CD4-positive, alpha-beta T cell treated with Interleukin-21 for 1 hour (primary cell): ENCODE measurements around the gene KIF5C.

Experiments used
- DNase-seq: peaks from one replicate; pipeline ENCODE4 v3.0.0-alpha.2; 2020

The KIF5C gene

DNA sequence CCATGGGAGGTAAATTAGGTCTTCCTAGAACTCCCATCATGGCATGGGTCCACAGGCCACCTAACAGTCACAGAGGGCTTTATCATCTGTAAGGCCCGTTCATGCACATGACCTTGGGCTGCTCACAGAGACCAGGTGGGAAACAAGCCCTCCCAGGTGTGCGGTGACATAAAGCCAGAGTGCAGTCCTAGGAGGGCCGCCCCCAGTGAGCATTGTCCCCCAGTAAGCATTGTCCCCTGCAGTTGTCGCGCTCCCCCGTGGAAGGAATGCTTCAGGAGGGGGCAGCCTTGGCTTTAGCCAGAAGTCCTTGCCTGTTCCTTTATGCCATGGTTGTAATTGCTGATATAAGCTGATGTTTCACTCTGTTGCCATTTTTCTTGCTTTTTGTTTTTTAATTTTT, 121.8 kb downstream of the KIF5C start:
- DNase-seq: no peak

DNA sequence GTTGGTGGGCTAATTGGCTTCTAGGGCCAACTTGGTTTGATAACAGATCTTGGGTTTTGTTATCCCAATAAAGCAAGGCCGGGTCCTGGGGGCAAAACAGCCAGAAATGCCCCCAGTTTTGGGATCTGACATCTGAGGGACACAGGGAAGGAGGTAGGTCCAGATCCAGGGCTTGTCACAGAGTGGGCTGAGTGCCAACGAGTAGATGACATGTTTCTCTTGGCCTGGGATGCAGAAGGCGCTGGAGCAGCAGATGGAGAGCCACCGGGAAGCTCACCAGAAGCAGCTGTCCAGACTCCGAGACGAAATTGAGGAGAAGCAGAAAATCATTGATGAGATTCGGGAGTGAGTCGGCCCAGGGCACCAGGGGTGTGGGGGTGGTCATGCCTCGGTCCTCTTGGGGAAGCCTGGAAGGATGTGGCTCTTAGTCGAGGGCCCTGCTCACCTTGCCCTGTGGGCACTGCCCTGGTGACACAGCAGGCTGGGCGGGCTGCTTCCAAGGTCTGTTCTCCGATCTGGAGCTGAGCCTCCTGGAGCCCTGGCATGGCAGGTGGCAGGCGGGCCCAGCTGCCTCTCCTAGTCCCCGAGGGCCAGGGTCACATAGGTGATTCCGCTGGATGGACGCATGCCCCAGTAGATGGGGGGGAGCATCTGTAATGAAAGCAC, 123.3 kb downstream of the KIF5C start:
- DNase-seq: no peak

GRCh38 chr2:148998831-148999200, 123.8 kb downstream of the KIF5C start:
- no peak for DNase-seq

DNA sequence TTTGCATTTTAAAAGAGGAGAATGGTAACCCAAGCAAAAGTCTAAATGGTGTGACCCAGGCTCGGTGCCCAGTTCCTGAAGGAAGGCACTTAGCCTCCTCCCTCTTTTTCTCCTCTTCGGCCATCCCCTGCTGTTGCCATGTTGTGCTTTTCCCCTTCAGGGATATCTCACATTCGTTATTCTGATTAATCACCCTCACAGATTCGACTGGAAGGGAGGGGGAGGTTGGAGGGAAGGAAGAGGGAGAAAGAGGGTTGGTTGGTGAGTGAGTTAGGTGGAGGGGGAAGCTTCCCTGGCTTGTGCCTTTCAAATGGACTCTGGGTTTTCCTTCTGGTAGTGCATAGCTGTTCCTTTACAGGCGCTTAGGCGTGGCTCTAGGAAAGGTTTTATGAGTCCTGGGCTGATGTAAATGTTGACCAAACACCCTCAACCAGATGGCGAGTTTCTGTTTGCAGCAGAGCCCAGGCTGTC, 124.5 kb downstream of the KIF5C start:
- DNase-seq: no peak

DNA sequence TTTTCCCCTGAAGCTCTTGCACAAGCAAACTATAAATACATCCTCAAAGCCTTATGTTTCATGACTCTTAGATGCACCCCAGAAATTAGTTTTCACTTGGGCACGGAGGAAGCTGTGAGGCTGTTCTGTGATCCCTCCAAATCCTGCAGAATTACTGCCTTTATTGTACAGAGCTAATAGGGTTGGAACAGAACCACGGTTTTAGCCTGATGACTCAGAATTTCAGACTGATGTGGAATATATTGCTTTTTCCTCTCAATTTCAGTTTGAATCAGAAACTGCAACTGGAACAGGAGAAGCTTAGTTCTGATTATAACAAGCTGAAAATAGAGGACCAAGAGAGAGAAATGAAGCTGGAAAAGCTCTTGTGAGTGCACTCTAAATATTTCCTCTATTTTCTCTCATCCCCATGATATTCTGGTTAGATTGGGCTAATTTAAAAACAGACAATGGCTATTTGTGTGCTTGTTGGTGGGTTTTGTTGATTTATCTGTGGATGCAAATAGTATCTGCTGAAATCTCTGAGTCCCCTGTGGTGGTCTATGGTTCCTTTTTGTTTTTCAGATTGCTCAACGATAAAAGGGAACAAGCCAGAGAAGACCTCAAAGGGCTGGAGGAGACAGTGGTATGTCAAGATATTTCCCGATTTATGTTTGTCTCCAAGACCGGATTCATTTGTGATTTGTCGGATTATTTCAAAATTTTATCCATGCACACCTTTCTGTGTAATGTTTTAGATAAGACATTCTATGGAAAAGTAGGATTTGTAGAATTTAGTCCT, 125.3 kb downstream of the KIF5C start:
- DNase-seq: no peak

DNA sequence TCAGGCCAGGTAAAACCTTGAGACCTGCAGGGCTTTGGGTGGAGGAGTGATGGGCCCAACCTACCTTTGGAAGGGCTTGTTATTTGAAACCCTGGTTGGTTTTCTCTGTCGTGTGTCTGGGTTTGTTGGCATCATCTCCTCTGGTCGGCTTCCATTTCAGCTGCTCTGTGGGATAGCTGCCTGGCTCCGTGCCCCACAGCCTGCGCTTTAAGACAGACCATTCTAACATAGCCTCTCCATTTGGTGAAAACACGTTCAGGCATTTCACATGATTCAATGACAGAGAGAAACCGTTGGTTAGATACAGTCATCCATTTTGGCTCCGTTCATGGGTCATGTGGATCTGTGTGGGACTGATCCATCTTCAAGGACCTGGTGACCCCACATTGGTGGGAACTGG, 126.5 kb downstream of the KIF5C start:
- no peak for DNase-seq

DNA sequence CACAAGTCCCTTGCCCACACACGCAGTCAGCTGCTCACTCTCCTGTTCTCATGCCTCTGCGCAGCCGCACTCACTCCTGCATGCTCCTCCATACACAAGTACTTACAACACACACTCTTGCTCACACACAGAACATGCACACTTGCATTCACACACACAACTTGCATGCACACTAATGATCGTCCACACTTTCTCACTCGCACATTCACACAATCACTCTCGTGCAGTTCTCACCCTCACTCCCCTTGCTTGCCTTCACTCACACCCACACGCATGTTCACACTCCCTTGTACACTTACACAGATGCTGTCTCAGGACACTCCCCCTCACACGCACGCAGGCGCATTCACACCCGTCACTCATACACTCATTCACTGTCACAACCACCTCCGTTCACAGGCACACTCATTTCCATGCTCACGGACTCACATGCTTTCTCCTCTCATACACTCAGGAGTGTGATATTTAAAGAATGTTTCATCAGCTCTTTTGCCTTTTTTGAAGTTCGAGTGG, 127.4 kb downstream of the KIF5C start:
- no peak for DNase-seq

- no peak for DNase-seq
Measured at GRCh38 chr2:149002891-149003740, 128.1 kb downstream of the KIF5C start.

GRCh38 chr2:149004836-149005235, 129.8 kb downstream of the KIF5C start:
- DNase-seq: no peak

GRCh38 chr2:149005471-149006077, 130.5 kb downstream of the KIF5C start:
- no peak for DNase-seq

- no peak for DNase-seq
Measured at GRCh38 chr2:149006883-149007543, 132.0 kb downstream of the KIF5C start.

GRCh38 chr2:149008381-149008780, 133.4 kb downstream of the KIF5C start:
- DNase-seq: no peak

GRCh38 chr2:149009576-149010461, 134.8 kb downstream of the KIF5C start:
- DNase-seq: no peak

- no peak for DNase-seq
Measured at GRCh38 chr2:149012545-149012944, 137.5 kb downstream of the KIF5C start.

DNA sequence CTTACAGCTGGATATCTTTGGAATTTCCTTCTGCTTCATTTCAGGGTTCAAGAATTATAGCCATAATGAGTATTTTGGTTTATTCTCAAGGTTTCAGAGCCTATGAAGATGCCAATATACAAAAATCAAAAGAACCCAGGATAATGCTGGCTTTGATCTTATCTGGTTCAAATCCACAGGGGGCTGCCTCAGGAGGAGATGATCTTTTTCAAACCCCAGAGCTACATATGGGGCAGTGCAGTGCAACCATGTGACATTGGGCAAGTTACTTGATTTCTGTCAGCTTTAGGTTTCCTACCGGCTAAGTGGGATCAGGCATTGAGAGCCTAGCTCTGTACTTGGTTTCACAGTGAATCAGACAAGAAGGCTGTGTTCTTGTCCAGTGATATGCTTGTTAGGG, 140.5 kb downstream of the KIF5C start:
- no peak for DNase-seq

DNA sequence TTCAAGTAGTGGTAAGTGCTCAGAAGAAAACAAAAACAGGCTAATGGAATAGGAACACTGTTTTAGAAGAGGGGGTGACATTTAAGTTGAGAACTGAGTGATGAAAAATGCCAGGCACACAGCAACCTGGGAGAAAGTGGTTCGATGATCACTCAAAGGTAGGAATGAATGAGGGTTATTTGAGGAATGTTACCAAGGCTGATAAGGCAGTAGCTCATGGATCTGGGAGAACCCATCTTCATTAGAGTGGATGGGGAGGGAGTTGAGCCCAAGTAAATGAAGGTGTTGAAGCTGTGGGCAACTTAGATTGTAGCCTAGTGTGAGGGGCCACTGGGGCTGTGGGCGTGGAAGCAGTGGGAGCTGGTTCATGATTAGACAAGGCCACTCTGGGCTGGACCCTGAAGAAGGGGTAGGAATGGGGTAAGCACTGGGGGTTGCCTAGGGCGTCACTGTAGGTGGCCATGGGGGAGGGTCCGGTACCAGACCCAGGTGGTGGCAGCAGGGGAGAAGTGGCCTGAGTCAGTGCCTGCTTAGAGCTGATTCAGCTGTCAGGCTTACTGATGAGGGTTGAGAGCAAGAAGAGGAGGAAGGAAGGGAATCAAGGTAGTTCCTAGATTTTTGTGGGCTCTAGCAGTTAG, 141.0 kb downstream of the KIF5C start:
- no peak for DNase-seq

- DNase-seq: peak; percentile 63
Measured at GRCh38 chr2:149017116-149017985, 142.3 kb downstream of the KIF5C start.

- DNase-seq: no peak
Measured at GRCh38 chr2:149018981-149019380, 144.0 kb downstream of the KIF5C start.

DNA sequence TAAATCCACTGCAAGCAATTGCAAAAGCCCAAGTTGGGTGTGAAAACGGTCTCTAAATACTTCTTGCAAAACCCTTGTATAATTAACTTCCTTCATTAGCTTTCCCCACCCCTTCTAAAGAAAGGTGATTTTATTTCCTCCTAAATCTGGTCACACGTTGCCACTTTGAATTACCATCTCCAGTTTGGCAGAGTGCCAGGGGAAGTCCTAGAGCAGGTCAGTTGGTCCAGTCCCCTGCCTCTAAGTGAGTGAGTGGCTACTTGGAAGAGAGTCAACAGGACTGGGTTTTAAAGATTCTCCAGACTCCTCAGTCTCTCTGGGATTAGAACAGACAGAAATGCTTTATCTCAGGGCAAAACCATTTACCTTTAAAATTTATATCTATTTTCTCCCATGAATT, 144.7 kb downstream of the KIF5C start:
- DNase-seq: no peak

GRCh38 chr2:149020432-149020851, 145.4 kb downstream of the KIF5C start:
- no peak for DNase-seq
